AG10803 (cell line): Measurements from ENCODE around the gene GRB2.
"Not testable (repeated sequence)": the region's sequence is repeated elsewhere in the genome, so short reads cannot be mapped to it uniquely, and the experiment has no call there.

Source experiments
- DNase-seq: peaks from one replicate; pipeline ENCODE4 v3.0.0; 2010; ENCODE audit warnings: low read depth
- H3K4me3 ChIP-seq: 2 replicates; pipeline ENCODE4 v1.5.1; 2011; ENCODE audit warnings: mild to moderate bottlenecking, low read length, control low read depth
- TF ChIP-seq, protein P1 (sequence below): conservative IDR thresholded peaks from 2 replicates; pipeline ENCODE4 v1.5.1; 2011; ENCODE audit warnings: mild to moderate bottlenecking, low read length, control low read depth, inconsistent platforms

Gene GRB2

DNA sequence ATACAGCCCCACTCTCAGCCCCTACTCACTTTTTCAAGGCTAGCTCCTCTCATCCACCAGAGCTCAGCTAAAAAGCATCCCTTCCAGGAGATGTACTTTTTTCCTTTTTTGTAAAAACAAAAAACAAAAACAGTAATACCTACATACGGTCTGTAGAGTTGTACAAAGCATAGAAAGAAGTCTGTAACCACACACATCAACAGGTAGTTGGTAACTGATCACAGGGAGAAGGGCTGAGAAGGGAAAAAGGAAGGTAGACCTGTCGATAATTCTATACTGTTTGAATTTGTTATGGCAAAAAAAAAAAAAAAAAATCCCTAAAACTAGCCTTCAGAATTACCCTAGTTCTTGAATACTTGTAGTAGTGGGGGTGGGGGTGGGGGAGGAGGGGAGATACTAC lies 117.1 kb downstream of the GRB2 start:
- DNase-seq, result no peak
- H3K4me3 ChIP-seq, result peak overlapping the region; percentile 93
- TF ChIP-seq, protein P1, sequence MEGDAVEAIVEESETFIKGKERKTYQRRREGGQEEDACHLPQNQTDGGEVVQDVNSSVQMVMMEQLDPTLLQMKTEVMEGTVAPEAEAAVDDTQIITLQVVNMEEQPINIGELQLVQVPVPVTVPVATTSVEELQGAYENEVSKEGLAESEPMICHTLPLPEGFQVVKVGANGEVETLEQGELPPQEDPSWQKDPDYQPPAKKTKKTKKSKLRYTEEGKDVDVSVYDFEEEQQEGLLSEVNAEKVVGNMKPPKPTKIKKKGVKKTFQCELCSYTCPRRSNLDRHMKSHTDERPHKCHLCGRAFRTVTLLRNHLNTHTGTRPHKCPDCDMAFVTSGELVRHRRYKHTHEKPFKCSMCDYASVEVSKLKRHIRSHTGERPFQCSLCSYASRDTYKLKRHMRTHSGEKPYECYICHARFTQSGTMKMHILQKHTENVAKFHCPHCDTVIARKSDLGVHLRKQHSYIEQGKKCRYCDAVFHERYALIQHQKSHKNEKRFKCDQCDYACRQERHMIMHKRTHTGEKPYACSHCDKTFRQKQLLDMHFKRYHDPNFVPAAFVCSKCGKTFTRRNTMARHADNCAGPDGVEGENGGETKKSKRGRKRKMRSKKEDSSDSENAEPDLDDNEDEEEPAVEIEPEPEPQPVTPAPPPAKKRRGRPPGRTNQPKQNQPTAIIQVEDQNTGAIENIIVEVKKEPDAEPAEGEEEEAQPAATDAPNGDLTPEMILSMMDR, result no peak

- no peak overlapping the region for H3K4me3 ChIP-seq
- no peak for DNase-seq
- TF ChIP-seq, protein P1, result no peak
Measured at GRCh38 chr17:75287221-75287620, 118.3 kb downstream of the GRB2 start.

DNA sequence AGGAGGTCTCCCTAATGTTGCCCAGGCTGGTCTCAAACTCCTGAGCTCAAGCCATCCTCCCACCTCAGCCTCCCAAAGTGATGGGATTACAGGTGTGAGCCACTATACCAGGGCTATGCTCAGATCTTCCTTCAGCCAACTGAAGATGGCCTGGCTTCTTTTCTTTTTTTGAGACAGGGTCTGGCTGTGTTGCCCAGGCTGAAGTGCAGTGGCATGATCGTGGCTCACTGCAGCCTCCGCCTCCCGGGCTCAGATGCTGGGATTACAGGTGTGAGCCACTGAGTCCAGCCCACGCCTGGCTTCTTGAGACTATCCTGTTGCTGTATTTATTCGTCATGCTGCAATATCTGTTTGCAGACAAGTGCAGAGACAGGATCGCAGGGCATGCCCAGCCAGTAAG lies 120.4 kb downstream of the GRB2 start:
- no peak for DNase-seq
- H3K4me3 ChIP-seq, result no peak overlapping the region
- TF ChIP-seq, protein P1, result no peak

- H3K4me3 ChIP-seq, DNase-seq: not testable (repeated sequence)
Measured at GRCh38 chr17:75280189-75280588, 125.3 kb downstream of the GRB2 start.

DNA sequence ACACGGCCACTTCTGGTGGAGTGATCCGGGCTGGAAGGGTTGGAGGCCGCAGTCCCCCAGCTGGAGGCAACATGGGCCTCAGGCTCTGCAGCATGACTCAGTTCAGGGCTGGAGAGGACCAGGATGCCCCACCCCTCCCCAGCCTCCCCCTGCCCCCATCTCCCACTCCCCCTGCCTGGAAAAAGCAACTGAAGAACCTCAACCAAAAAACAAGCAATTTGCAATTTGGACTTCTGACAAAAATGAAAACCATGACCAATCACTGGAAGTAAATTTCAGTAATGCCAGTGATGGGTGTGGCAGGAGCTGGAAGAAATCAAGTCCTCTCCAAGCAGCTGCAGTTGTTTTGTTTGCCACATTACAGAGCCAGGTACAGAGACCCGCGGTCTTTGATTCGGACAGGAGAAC lies 127.8 kb downstream of the GRB2 start:
- DNase-seq, result peak; percentile 92
- H3K4me3 ChIP-seq, result no peak overlapping the region
- TF ChIP-seq, protein P1, result no peak

DNA sequence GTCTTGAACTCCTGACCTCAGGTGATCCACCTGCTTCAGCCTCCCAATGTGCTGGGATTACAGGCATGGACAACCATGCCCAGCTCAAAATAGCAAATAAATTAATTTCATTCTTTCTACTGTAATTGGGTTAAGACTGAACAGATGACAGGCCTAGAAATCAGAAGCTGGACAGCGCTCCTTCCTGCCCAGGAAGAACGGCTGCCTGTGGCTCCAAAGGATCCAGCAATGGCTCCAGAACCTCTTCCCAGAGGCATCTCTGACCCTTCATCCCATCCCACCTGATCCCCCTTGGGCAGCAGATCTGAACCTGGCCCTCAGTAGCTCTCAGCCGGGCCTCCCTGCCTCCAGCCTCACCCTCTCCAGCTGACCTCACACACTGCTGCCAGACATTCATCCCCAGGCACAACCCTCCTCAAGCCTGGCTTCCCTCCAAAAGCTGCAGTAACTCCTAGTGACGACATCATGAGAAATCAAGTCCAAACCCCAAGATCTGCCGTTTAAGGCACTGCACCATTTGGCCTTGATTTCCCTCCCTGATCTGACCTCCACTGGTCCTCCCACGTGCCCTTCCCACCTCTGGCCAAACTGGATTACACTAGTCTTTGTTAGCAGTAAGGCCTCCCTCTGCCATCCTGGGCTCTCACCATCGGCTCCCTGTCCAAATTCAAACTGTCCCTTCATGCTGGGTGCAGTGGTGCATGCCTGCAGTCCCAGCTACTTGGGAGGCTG lies 131.3 kb downstream of the GRB2 start:
- no peak overlapping the region for H3K4me3 ChIP-seq
- peak; percentile 75 for DNase-seq
- TF ChIP-seq, protein P1, result no peak

DNA sequence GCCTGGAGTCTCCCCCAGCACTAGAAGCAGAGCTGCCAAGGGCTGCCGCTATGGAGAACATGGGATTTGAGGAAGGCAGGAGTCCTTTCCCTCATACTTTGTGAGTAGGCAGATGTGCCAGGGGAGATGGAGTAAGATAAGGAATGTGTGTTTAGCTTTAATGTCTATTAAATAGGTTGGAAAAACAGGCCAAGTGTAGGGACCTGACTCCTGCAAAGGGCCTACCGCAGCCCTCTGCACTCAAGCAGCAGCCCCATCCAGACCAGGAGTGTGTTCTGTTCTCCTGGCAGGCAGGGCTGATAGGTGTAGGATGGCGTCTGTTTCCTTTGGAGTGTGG lies 132.7 kb downstream of the GRB2 start:
- TF ChIP-seq, protein P1, result no peak
- no peak overlapping the region for H3K4me3 ChIP-seq
- no peak for DNase-seq
